K562 (cell line): Measurements from ENCODE around the gene DAB2. TPM values are rescaled to one million over a fixed set of nuclear protein-coding genes. Genes with fewer than 3 reads are reported as not detected.

Experiments
- ASH1L ChIP-seq: fragments of 450-650 bp; IDR thresholded peaks from 2 replicates; pipeline ENCODE4 v1.6.1; 2018; ENCODE audit warnings: borderline replicate concordance, mild to moderate bottlenecking, low read depth; ENCODE audit not compliant: partially characterized antibody
- ATF1 ChIP-seq, 2 experiments: fragments of 450-650 bp in 1 of 2; IDR thresholded peaks; 2 replicates each; pipeline ENCODE4 v1.6.1; 2016; ENCODE audit warnings: missing compliant biosample characterization in 1 of 2, missing genetic modification characterization in 1 of 2
- PTBP1 ChIP-seq: fragments of 200-400 bp; formaldehyde crosslinking; IDR thresholded peaks from 2 replicates; pipeline ENCODE4 v1.6.1; 2017; ENCODE audit warnings: low read depth, low read length
- polyA plus RNA-seq, 8 experiments: library from polyadenylated mRNA; depleted of rRNA in 4 of 8; stranded (reverse) in 5 of 8; unstranded in 3 of 8; fragments of >200 nt; fragmentation: Nextera tagmentation in 2 of 8; fragmentation: Illumina TruSeq in 1 of 8; extraction: Ambion mirVana in 2 of 8; extraction: Trizol in 1 of 8; gene quantifications; 2 replicates each; pipeline versions ENCODE4 v1.2.1 to v1.2.3, GENCODE V29; 2011 to 2014; ENCODE audit warnings: inconsistent platforms in 1 of 8, missing spikeins in 1 of 8
- total RNA-seq, 7 experiments: library from RNA; depleted of rRNA in 6 of 7; stranded (reverse); fragments of >200 nt in 6 of 7; fragmentation: Illumina TruSeq in 2 of 7; extraction: Trizol in 2 of 7; gene quantifications; 2 replicates each; pipeline versions ENCODE4 v1.2.1 to v1.2.3, GENCODE V29; 2011 to 2021; ENCODE audit warnings: low replicate concordance in 1 of 7
- TF ChIP-seq, protein P1 (sequence below): fragments of 200-800 bp; sonication (Bioruptor generic); IDR thresholded peaks from 2 replicates; pipeline ENCODE4 v1.6.1; 2017; ENCODE audit warnings: missing genetic modification characterization, missing compliant biosample characterization

DAB2 gene
- total and polyA plus RNA-seq, 9 of the 15 experiments (the other 6 are each of a cell fraction or from before 2014, with no cell fraction given), result 6.6 to 29.9 (median 24.1) TPM

DNA sequence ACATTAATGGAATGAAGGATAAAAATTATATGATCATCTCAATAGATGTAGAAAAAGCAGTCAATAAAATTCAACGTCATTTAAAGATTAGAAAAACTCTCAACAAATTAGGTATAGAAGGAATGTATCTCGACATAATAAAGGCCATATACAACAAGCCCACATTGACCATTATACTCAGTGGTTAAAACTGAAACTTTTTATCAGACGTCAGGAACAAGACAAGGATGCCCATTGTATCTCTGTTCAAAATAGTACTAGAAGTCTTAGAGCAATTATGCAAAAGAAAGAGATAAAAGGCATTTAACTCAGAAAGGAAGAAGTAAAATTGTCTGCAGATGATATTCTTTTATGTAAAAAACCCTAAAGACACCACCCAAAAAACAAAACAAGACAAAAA, 101.2 kb downstream of the DAB2 start (continued):
- TF ChIP-seq, protein P1, sequence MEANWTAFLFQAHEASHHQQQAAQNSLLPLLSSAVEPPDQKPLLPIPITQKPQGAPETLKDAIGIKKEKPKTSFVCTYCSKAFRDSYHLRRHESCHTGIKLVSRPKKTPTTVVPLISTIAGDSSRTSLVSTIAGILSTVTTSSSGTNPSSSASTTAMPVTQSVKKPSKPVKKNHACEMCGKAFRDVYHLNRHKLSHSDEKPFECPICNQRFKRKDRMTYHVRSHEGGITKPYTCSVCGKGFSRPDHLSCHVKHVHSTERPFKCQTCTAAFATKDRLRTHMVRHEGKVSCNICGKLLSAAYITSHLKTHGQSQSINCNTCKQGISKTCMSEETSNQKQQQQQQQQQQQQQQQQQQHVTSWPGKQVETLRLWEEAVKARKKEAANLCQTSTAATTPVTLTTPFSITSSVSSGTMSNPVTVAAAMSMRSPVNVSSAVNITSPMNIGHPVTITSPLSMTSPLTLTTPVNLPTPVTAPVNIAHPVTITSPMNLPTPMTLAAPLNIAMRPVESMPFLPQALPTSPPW, result no peak
- TF ChIP-seq ATF1 (CRISPR knock-in tag; IDR thresholded peaks at IDR 0.05) (no peak), ATF1 (tag; IDR thresholded peaks at IDR 0.05) (no peak), PTBP1 (no peak), ASH1L (no peak)

Other genes with a start within 250 kb of the DAB2 start
- 6.7 TPM in 2 replicates for gene FYB1, start 205.4 kb downstream of the DAB2 start, total RNA-seq (2014; rRNA removed)
- gene FYB1, start 205.4 kb downstream of the DAB2 start, total RNA-seq (2014; rRNA removed; fragmentation: Illumina TruSeq; extraction: Trizol), result 15.6 and 16.5 TPM in 2 replicates
- 28.1 and 31.5 TPM in 2 replicates for gene FYB1, start 205.4 kb downstream of the DAB2 start, total RNA-seq (2015; rRNA removed; fragmentation: Illumina TruSeq; extraction: Trizol)
- 17.4 and 22.5 TPM in 2 replicates for gene FYB1, start 205.4 kb downstream of the DAB2 start, total RNA-seq (2021)
- gene FYB1, start 205.4 kb downstream of the DAB2 start, polyA plus RNA-seq (2011; rRNA removed), result 4.7 and 25.4 TPM in 2 replicates
- 13.7 and 18.4 TPM in 2 replicates for gene FYB1, start 205.4 kb downstream of the DAB2 start, polyA plus RNA-seq (2014; fragmentation: Illumina TruSeq; extraction: Trizol)
- gene FYB1, start 205.4 kb downstream of the DAB2 start, polyA plus RNA-seq (2014; fragmentation: Nextera tagmentation; extraction: Ambion mirVana), result 1 to 10 TPM; 9.4 to 9.7 TPM
- gene FYB1, start 205.4 kb downstream of the DAB2 start, polyA plus RNA-seq (2014; rRNA removed), result 7.4 and 8.0 TPM in 2 replicates
- gene C9, start 60.5 kb downstream of the DAB2 start, total RNA-seq (2014; rRNA removed), result not detected in 2 replicates
- gene C9, start 60.5 kb downstream of the DAB2 start, total RNA-seq (2014; rRNA removed; fragmentation: Illumina TruSeq; extraction: Trizol), result not detected in 2 replicates
- not detected in 2 replicates for gene C9, start 60.5 kb downstream of the DAB2 start, total RNA-seq (2015; rRNA removed; fragmentation: Illumina TruSeq; extraction: Trizol)
- gene C9, start 60.5 kb downstream of the DAB2 start, total RNA-seq (2021), result 0.38 and 0.51 TPM in 2 replicates
- gene C9, start 60.5 kb downstream of the DAB2 start, polyA plus RNA-seq (2011; rRNA removed), result not detected in 2 replicates
- gene C9, start 60.5 kb downstream of the DAB2 start, polyA plus RNA-seq (2014; fragmentation: Illumina TruSeq; extraction: Trizol), result not detected in 2 replicates
- under 1 TPM in 1 of 2 experiments, not detected in 1; 0.08 TPM for gene C9, start 60.5 kb downstream of the DAB2 start, polyA plus RNA-seq (2014; fragmentation: Nextera tagmentation; extraction: Ambion mirVana)
- gene C9, start 60.5 kb downstream of the DAB2 start, polyA plus RNA-seq (2014; rRNA removed), result not detected in 2 replicates